ENCODE results near the gene UQCRQ.

DNA sequence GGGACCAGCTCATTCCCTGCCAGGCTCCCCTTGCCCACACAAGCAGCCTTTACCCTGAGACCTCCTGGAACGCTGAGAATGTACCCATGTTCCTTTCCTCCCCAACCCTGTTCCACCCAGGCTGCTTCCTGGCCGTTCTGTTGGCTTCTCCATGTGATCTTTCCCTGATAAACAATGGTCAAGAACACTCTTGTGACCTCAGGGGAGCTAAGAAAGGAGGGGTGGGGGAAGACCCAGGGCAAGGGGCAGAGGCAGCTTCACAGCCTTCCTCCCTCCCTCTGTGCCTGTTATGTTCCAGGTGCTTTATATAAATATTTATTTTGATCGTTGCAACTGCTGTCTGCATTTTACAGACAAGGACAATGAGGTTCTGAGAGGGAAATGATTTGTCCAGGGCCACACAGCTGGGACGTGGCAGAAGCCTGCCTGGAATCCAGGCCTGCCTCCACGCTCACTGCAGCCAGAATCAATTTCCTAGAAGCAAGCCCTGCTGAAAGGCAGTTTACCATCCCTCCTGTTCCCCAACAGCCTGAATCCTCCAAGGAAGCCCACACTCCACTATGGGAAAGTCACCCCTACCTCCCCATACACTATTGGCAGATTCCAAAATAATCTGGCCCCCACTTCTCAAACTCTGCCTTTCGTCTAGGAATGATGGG, 39.9 kb upstream of the UQCRQ start:
- TF ChIP-seq, protein P1, sequence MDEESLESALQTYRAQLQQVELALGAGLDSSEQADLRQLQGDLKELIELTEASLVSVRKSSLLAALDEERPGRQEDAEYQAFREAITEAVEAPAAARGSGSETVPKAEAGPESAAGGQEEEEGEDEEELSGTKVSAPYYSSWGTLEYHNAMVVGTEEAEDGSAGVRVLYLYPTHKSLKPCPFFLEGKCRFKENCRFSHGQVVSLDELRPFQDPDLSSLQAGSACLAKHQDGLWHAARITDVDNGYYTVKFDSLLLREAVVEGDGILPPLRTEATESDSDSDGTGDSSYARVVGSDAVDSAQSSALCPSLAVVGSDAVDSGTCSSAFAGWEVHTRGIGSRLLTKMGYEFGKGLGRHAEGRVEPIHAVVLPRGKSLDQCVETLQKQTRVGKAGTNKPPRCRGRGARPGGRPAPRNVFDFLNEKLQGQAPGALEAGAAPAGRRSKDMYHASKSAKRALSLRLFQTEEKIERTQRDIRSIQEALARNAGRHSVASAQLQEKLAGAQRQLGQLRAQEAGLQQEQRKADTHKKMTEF (CRISPR knock-in tag; IDR thresholded peaks at IDR 0.05), result no peak
- TF ChIP-seq RFX5 (IDR thresholded peaks at IDR 0.05; ENCODE audit: low read depth, low read length) (no peak), LCORL (IDR thresholded peaks at IDR 0.05) (no peak), LCORL (CRISPR knock-in tag; IDR thresholded peaks at IDR 0.05) (no peak)
